ENCODE results near the gene FMO1.

DNA sequence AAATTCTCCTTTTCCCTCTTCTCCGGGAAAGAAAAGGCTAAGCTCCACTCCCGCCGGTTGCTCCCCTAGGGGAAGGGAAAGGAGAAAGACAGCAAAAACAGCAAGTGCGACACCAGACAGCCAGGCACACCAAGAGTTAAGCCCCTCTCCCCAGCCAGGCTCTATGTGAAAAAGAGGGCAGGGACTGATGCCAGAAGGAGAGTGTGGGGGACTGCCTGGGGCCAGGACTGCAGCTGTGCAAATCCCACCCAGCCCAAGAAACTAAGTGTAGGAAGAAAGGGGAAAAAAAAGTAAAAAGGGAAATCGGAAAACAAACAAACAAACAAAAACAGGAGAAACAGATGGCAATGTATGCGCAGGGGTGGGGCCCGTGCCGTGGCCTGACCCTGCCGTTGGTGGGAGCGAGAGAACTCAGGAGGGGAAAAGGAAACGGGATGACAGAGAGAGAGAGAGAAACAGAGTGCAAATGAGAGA is 27.7 kb upstream of the FMO1 start:
- no peak for TF ChIP-seq CTCF (IDR thresholded peaks at IDR 0.05 in 4 of 5, conservative IDR thresholded peaks at IDR 0.05 in 1 of 5)
- no peak for TF ChIP-seq POLR2A (IDR thresholded peaks at IDR 0.05)
